ENCODE results near the gene AVEN. TPM values are rescaled to one million over a fixed set of nuclear protein-coding genes. Genes with fewer than 3 reads are reported as not detected.

The AVEN gene
- total RNA-seq, 2 experiments from 2014 or later = 6.3 to 13.5 TPM

GRCh38 chr15:33860754-33861153 is 178.2 kb downstream of the AVEN start:
- Histone ChIP-seq H3K4me1 (ENCODE audit: insufficient read depth, low read length, poor library complexity, severe bottlenecking) (no peaks in the 10 kb centered on the region), H3K4me2 (ENCODE audit: low read length) (no peak overlapping the region), H3K4me3 (ENCODE audit: low read depth, low read length, poor library complexity, severe bottlenecking) (no peak overlapping the region), H2AFZ (ENCODE audit: low read length) (no peak overlapping the region), H3K36me3 (ENCODE audit: insufficient read depth, low read length) (no peaks in the 10 kb centered on the region), H3K9me2 (ENCODE audit: insufficient read depth, low read length) (no peaks in the 10 kb centered on the region; the same call in 1 of the 2 replicates), H3K9me3 (ENCODE audit: low read length) (no peaks in the 10 kb centered on the region), H3K27ac (ENCODE audit: low read depth, low read length, poor library complexity, severe bottlenecking) (no peak overlapping the region), H4K20me1 (ENCODE audit: insufficient read depth, low read length) (no peaks in the 10 kb centered on the region), H3K79me2 (ENCODE audit: insufficient read depth, low read depth, low read length) (no peaks in the 10 kb centered on the region)
- no TSS peak for BruUV-seq (replicated peaks)
- POLR2A ChIA-PET = no interaction called here
- intact Hi-C loops (cut with micrococcal nuclease; ENCODE audit: unreplicated experiment) = no loop called here
- DNase-seq (ENCODE audit: low spot score) = no peak
- CTCF ChIA-PET (ENCODE audit: unreplicated experiment) = no interaction called here
- TF ChIP-seq, protein P1, sequence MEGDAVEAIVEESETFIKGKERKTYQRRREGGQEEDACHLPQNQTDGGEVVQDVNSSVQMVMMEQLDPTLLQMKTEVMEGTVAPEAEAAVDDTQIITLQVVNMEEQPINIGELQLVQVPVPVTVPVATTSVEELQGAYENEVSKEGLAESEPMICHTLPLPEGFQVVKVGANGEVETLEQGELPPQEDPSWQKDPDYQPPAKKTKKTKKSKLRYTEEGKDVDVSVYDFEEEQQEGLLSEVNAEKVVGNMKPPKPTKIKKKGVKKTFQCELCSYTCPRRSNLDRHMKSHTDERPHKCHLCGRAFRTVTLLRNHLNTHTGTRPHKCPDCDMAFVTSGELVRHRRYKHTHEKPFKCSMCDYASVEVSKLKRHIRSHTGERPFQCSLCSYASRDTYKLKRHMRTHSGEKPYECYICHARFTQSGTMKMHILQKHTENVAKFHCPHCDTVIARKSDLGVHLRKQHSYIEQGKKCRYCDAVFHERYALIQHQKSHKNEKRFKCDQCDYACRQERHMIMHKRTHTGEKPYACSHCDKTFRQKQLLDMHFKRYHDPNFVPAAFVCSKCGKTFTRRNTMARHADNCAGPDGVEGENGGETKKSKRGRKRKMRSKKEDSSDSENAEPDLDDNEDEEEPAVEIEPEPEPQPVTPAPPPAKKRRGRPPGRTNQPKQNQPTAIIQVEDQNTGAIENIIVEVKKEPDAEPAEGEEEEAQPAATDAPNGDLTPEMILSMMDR (conservative IDR thresholded peaks at IDR 0.05; ENCODE audit: low read length) = no peak
- no peak for TF ChIP-seq EZH2phosphoT487 (IDR thresholded peaks at IDR 0.05; ENCODE audit: borderline replicate concordance, low read depth, low read length)

DNA sequence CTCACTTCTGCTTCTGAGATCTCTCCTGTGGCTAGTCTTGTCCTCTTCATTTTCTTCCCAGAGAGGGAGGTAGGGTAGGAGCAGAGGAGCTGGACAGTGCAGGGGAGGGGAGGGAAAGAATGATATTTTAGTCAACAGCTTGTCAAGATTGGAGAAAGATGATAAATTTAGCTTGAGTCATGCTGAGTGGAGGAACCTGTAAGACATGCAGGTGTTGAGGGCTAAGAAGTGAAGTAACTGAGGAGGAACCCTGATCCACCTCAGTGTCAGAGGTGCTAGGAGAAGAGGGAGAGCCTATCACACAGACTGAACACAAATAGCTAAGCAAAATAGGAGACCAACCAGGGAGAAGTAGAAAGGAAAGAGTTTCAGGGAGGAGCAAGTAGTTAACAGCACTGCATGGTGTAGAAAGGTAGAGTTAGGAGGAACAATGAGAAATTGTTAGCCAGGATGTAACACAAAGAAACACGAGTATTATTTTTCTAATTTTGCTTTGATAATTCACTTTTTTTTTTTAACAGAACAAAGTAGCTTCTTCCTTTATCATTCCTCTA is 178.9 kb downstream of the AVEN start:
- no peaks in the 10 kb centered on the region for H3K36me3 ChIP-seq (ENCODE audit: insufficient read depth, low read length)
- H4K20me1 ChIP-seq (ENCODE audit: insufficient read depth, low read length) = no peaks in the 10 kb centered on the region
- H3K79me2 ChIP-seq (ENCODE audit: insufficient read depth, low read depth, low read length) = no peaks in the 10 kb centered on the region
- H3K9me3 ChIP-seq (ENCODE audit: low read length) = no peaks in the 10 kb centered on the region
- no TSS peak for BruUV-seq (replicated peaks)
- H3K27ac ChIP-seq (ENCODE audit: low read depth, low read length, poor library complexity, severe bottlenecking) = no peak overlapping the region
- POLR2A ChIA-PET = interaction anchor here (0.6 kb wide), 2 partner anchors 34 to 35 kb away, joined by 3 to 4 read pairs; no protein-coding TSS in a partner anchor
- H3K4me1 ChIP-seq (ENCODE audit: insufficient read depth, low read length, poor library complexity, severe bottlenecking) = no peaks in the 10 kb centered on the region
- no peak for DNase-seq (ENCODE audit: low spot score)
- H2AFZ ChIP-seq (ENCODE audit: low read length) = no peak overlapping the region
- no peaks in the 10 kb centered on the region; the same call in 1 of the 2 replicates for H3K9me2 ChIP-seq (ENCODE audit: insufficient read depth, low read length)
- intact Hi-C loops (cut with micrococcal nuclease; ENCODE audit: unreplicated experiment) = no loop called here
- H3K4me3 ChIP-seq (ENCODE audit: low read depth, low read length, poor library complexity, severe bottlenecking) = no peak overlapping the region
- no peak overlapping the region for H3K4me2 ChIP-seq (ENCODE audit: low read length)
- TF ChIP-seq, protein P1 (conservative IDR thresholded peaks at IDR 0.05; ENCODE audit: low read length) = no peak
- no peak for TF ChIP-seq EZH2phosphoT487 (IDR thresholded peaks at IDR 0.05; ENCODE audit: borderline replicate concordance, low read depth, low read length)
- CTCF ChIA-PET (ENCODE audit: unreplicated experiment) = no interaction called here

DNA sequence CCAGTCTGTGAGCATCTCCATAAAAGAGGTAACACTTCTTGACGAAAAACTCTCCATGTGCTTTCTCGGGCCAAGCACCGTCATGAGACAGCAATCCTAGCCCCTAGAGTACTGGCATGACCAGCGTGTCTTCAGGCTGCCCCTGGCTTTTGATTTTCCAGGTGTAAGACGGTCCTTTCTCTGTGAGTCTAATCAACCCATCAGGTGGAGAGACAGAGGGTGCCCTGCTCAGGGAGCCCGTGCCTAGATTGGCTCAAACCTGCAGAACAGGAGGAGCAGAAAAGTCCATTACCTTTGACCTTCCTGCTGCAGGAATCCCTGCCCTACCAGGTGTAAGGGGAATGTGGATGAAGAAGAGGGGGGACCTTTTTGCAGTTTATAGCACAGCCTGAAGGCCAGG is 180.2 kb downstream of the AVEN start:
- POLR2A ChIA-PET = interaction anchor here (0.6 kb wide), 1 partner anchor 96 kb away, joined by 5 read pairs; no protein-coding TSS in a partner anchor

More for the DNA sequence above, 180.2 kb downstream of the AVEN start:
- TF ChIP-seq, protein P1 (conservative IDR thresholded peaks at IDR 0.05; ENCODE audit: low read length) = no peak
- no peak for TF ChIP-seq EZH2phosphoT487 (IDR thresholded peaks at IDR 0.05; ENCODE audit: borderline replicate concordance, low read depth, low read length)
- no peak for DNase-seq (ENCODE audit: low spot score)
- no peaks in the 10 kb centered on the region; the same call in 1 of the 2 replicates for H3K9me2 ChIP-seq (ENCODE audit: insufficient read depth, low read length)
- H3K4me3 ChIP-seq (ENCODE audit: low read depth, low read length, poor library complexity, severe bottlenecking) = no peak overlapping the region
- H3K79me2 ChIP-seq (ENCODE audit: insufficient read depth, low read depth, low read length) = no peaks in the 10 kb centered on the region
- H2AFZ ChIP-seq (ENCODE audit: low read length) = no peak overlapping the region
- H3K4me1 ChIP-seq (ENCODE audit: insufficient read depth, low read length, poor library complexity, severe bottlenecking) = no peaks in the 10 kb centered on the region
- no peak overlapping the region for H3K27ac ChIP-seq (ENCODE audit: low read depth, low read length, poor library complexity, severe bottlenecking)
- no peaks in the 10 kb centered on the region for H4K20me1 ChIP-seq (ENCODE audit: insufficient read depth, low read length)
- no peaks in the 10 kb centered on the region for H3K36me3 ChIP-seq (ENCODE audit: insufficient read depth, low read length)
- CTCF ChIA-PET (ENCODE audit: unreplicated experiment) = no interaction called here
- no peaks in the 10 kb centered on the region for H3K9me3 ChIP-seq (ENCODE audit: low read length)
- BruUV-seq (replicated peaks) = no TSS peak
- intact Hi-C loops (cut with micrococcal nuclease; ENCODE audit: unreplicated experiment) = no loop called here
- no peak overlapping the region for H3K4me2 ChIP-seq (ENCODE audit: low read length)
